ENCODE results near the gene SLCO3A1.
A peak's percentile ranks its signal among the peaks of the same experiment; 100 is the strongest.
"Not testable (repeated sequence)": the region's sequence is repeated elsewhere in the genome, so short reads cannot be mapped to it uniquely, and the experiment has no call there.

SLCO3A1 gene

GRCh38 chr15:91939403-91939831 lies 85.9 kb downstream of the SLCO3A1 start:
- no peak for DNase-seq (ENCODE audit: low read depth in 2 of 2)

GRCh38 chr15:91940496-91941381 lies 87.2 kb downstream of the SLCO3A1 start:
- DNase-seq (ENCODE audit: low read depth in 2 of 2): no peak

GRCh38 chr15:91941871-91942658 lies 88.6 kb downstream of the SLCO3A1 start:
- DNase-seq (ENCODE audit: low read depth in 2 of 2): no peak

GRCh38 chr15:91942720-91943394 lies 89.3 kb downstream of the SLCO3A1 start:
- DNase-seq (ENCODE audit: low read depth in 2 of 2): peak in 1 of 2 donors; percentile 16

GRCh38 chr15:91944331-91944730 lies 90.8 kb downstream of the SLCO3A1 start:
- no peak for DNase-seq (ENCODE audit: low read depth in 2 of 2)

- DNase-seq (ENCODE audit: low read depth in 2 of 2): no peak
These were observed 91.9 kb downstream of the SLCO3A1 start for GRCh38 chr15:91945385-91945784.

GRCh38 chr15:91946075-91946474 lies 92.6 kb downstream of the SLCO3A1 start:
- no peak for DNase-seq (ENCODE audit: low read depth in 2 of 2)

- DNase-seq (ENCODE audit: low read depth in 2 of 2): no peak
These were observed 93.2 kb downstream of the SLCO3A1 start for GRCh38 chr15:91946581-91947292.

- DNase-seq (ENCODE audit: low read depth in 2 of 2): no peak
These were observed 93.8 kb downstream of the SLCO3A1 start for GRCh38 chr15:91947293-91947679.

GRCh38 chr15:91947683-91948608 lies 94.4 kb downstream of the SLCO3A1 start:
- DNase-seq (ENCODE audit: low read depth in 2 of 2): no peak

GRCh38 chr15:91949361-91949760 lies 95.9 kb downstream of the SLCO3A1 start:
- no peak for DNase-seq (ENCODE audit: low read depth in 2 of 2)

- no peak for DNase-seq (ENCODE audit: low read depth in 2 of 2)
These were observed 96.5 kb downstream of the SLCO3A1 start for GRCh38 chr15:91950054-91950453.

- no peak for DNase-seq (ENCODE audit: low read depth in 2 of 2)
These were observed 97.3 kb downstream of the SLCO3A1 start for GRCh38 chr15:91950631-91951329.

GRCh38 chr15:91952216-91952615 lies 98.7 kb downstream of the SLCO3A1 start:
- DNase-seq (ENCODE audit: low read depth in 2 of 2): no peak

GRCh38 chr15:91953432-91953831 lies 99.9 kb downstream of the SLCO3A1 start:
- no peak for DNase-seq (ENCODE audit: low read depth in 2 of 2)

- DNase-seq (ENCODE audit: low read depth in 2 of 2): no peak
These were observed 100.8 kb downstream of the SLCO3A1 start for GRCh38 chr15:91954292-91954691.

GRCh38 chr15:91956026-91956723 lies 102.7 kb downstream of the SLCO3A1 start:
- no peak for DNase-seq (ENCODE audit: low read depth in 2 of 2)

- no peak for DNase-seq (ENCODE audit: low read depth in 2 of 2)
These were observed 107.8 kb downstream of the SLCO3A1 start for GRCh38 chr15:91961357-91961756.

GRCh38 chr15:91963747-91964146 lies 110.2 kb downstream of the SLCO3A1 start:
- DNase-seq (ENCODE audit: low read depth in 2 of 2): not testable (repeated sequence)

Data from activated CD4-positive, alpha-beta T cell treated with anti-CD3 and anti-CD28 coated beads for 24 hours (primary cell).